ENCODE measurements around the gene GPR142.
"Not testable (repeated sequence)": the region's sequence is repeated elsewhere in the genome, so short reads cannot be mapped to it uniquely, and the experiment has no call there.

GPR142 gene

DNA sequence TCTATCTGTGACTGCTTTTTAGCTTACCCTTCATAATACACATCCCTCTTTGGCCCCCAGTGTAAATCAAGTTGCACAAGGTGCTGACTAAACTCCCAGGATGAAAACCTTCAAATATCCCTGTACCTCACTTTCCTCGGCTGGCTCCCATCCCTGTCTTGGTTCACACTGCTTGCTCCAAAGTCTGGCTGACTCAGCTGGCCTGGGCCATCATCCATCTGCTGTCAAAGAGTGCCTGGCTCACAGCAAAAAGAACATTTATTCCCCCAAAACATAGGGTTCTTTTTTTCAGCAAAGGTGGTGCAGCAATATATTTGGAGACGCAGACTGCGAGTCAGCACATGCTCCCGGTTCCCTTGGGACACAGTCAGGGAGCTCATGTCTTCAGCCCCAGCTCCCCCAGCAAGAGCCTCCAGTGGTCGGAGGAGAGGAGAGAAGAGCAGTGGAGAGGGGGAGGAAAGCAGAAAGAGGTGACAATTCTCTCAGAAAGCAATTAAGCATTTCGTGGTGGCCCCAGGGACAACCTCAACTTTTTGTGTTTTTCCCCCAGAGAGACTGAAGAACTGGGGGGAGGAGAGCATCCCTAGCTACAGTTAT is 26.1 kb downstream of the GPR142 start:
- DNase-seq (ENCODE audit: low read depth in 2 of 2), result no peak

DNA sequence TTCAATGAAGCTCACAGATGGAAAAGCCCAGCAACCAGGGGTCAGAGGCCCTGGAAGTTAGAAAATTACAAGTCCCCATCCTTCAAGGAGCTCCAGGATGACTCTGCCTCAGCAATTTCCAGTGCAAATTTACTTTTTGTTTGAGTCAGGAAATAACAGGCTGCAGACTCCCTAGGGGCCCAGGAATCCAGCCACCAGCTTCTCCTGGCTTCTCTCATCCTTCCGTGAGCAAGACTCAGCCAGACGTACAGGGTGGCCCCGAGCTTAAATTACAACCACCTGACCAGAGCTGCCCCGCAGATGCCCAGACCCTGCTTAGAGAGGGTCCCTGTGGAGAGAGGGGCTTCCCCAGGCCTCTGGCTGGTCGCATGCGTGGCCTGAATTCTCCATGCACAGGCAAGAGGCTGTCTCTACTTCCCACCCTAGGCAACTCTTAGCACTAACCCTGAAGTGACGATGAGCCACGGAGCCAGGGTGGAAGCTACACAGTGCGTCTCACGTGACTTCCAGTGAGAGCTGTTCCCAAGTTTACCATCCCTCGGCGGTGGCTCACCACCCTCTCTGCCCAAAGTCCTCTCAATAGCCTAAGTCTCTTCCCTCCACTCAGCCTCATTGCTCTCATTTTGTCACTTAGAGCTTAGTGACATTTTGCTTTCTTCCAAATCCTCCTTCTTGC is 27.1 kb downstream of the GPR142 start:
- no peak for DNase-seq (ENCODE audit: low read depth in 2 of 2)

- no peak for DNase-seq (ENCODE audit: low read depth in 2 of 2)
Measured at GRCh38 chr17:74394977-74395376, 27.7 kb downstream of the GPR142 start.

GRCh38 chr17:74396567-74396966 is 29.3 kb downstream of the GPR142 start:
- DNase-seq (ENCODE audit: low read depth in 2 of 2), result no peak

DNA sequence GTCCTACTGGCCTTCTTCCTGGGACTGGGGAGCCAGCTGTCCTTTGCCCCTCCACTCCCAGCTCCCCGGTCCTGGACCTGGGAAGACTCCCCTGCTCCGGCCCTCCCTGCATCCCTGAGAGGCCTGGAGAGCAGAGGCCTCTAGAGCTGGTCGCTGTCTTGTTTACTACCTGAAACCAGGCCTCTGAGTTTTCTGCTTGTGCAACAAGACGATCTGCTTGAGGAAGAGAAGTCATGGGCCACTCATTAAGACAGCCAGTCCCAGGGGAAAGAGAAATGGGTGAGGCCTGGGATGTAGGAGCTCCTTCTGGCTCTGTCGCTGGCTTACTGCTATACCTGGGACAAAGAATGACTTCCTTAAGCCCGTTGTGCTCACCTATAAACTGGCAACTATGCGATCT is 34.7 kb downstream of the GPR142 start:
- no peak for DNase-seq (ENCODE audit: low read depth in 2 of 2)

DNA sequence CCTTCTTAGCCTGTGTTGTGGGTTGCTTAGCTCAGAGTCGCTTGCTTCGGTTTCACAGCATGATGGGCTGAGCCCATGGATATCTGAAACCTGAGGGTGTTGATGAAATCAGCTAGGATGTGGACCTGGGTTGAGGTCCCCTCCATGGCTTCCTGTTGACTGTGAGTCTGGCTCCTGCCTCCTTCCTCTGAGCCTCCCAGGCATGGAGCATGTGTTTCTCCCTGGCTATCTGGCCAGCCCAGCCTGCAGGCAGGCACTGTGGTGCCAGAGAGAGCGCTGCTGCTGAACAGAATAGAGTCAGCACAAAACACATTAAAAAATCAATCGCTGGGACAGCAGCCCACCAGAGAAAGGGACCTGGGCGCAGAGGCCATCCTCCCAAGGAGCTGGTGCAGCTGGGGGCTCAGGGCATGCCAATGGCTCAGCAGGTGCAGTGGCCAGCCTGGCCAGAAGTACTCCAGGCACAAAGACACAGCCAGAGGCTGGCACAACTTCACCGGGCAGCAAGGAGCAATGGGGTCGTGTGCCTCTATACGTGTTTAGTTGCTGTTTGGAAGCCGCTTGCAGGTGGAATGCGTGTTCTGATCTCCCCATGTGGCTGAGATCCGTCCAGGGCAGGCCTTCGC is 36.3 kb downstream of the GPR142 start:
- no peak for DNase-seq (ENCODE audit: low read depth in 2 of 2)

GRCh38 chr17:74404218-74404617 is 36.9 kb downstream of the GPR142 start:
- no peak for DNase-seq (ENCODE audit: low read depth in 2 of 2)

GRCh38 chr17:74404789-74405188 is 37.5 kb downstream of the GPR142 start:
- DNase-seq (ENCODE audit: low read depth in 2 of 2), result no peak

DNA sequence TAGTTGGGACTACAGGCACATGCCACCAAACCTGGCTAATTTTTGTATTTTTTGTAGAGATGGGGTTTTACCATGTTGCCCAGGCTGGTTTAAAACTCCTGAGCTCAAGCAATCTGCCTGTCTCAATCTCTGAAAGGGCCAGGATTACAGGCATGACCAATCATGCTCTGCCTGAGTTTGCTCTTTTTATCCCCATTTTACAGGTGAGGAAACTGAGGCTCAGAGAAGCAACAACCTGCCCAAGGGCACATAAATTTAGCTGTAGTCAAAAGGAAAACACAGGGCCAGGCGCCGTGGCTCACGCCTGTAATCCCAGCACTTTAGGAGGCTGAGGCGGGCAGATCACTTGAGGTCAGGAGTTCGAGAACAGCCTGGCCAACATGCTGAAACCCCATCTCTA is 38.0 kb downstream of the GPR142 start:
- DNase-seq (ENCODE audit: low read depth in 2 of 2), result not testable (repeated sequence)

GRCh38 chr17:74407384-74407783 is 40.1 kb downstream of the GPR142 start:
- DNase-seq (ENCODE audit: low read depth in 2 of 2), result no peak

- DNase-seq (ENCODE audit: low read depth in 2 of 2), result no peak
Measured at GRCh38 chr17:74408262-74408661, 41.0 kb downstream of the GPR142 start.

DNA sequence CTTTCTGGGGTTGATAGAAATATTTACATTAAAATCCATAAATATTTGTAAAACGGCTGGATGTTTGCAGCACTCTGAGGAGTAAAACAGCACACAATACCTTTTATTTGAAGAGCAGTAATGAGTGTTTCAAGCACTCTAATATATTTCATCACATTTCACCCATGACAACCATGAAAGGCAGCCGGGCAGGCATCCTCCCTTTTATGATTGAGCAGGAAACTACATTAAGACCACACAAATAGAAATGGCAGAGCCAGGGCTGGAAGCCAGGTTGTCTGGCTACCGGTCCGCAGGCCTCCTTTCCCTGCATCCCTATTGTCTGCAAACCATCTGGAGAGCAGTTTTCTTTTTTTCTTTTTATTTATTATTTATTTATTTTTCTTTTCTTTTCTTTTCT is 41.5 kb downstream of the GPR142 start:
- DNase-seq (ENCODE audit: low read depth in 2 of 2), result no peak

GRCh38 chr17:74410001-74410443 is 42.7 kb downstream of the GPR142 start:
- DNase-seq (ENCODE audit: low read depth in 2 of 2), result no peak

GRCh38 chr17:74412581-74412980 is 45.3 kb downstream of the GPR142 start:
- no peak for DNase-seq (ENCODE audit: low read depth in 2 of 2)

- no peak for DNase-seq (ENCODE audit: low read depth in 2 of 2)
Measured at GRCh38 chr17:74413491-74413890, 46.2 kb downstream of the GPR142 start.

GRCh38 chr17:74414510-74414909 is 47.2 kb downstream of the GPR142 start:
- no peak for DNase-seq (ENCODE audit: low read depth in 2 of 2)

GRCh38 chr17:74415608-74416396 is 48.5 kb downstream of the GPR142 start:
- no peak for DNase-seq (ENCODE audit: low read depth in 2 of 2)

DNA sequence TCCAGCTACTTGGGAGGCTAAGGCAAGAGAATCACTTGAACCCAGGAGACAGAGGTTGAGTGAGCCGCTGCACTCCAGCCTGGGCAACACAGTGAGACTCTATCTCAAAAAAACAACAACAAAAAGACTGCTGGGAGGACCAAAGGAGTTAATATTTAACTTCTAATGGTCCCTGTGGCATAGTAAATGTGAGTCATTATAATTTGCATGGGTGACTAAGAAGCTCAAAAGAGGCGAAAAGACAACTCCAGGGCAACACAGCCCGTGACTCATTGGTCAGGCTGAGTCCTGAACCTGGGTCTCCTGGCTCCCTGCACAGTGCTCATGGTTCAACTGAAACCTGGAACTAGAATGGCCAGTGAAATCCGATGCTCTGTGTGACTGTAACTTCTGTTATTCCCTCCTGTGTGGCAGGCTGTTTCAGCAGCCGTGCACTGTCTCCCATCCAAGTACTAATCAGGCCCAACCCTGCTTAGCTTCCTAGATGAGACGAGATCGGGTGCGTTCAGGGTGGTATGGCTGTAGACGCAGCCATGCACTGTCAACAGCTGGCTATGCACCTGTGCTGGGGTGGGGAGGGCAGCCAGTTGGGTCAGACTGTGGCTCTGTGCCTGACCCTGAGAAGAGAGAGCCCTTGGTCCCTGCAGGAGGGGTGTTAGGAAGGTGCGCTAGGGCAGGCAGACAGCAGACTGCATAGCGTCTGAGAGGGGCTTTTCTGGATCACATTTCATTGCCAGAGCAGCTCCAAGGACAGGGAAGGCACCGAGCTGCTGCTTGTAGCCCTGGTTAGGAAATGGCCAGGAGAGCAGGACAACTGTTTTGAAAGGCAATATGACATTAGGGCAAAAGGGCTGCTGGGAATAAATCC is 50.1 kb downstream of the GPR142 start:
- DNase-seq (ENCODE audit: low read depth in 2 of 2), result peak; percentile 8 to 21

- no peak for DNase-seq (ENCODE audit: low read depth in 2 of 2)
Measured at GRCh38 chr17:74419928-74420411, 52.7 kb downstream of the GPR142 start.
